Measurements from ENCODE around the gene SNRPD3.
"Not testable (repeated sequence)": the region's sequence is repeated elsewhere in the genome, so short reads cannot be mapped to it uniquely, and the experiment has no call there.

Gene SNRPD3

DNA sequence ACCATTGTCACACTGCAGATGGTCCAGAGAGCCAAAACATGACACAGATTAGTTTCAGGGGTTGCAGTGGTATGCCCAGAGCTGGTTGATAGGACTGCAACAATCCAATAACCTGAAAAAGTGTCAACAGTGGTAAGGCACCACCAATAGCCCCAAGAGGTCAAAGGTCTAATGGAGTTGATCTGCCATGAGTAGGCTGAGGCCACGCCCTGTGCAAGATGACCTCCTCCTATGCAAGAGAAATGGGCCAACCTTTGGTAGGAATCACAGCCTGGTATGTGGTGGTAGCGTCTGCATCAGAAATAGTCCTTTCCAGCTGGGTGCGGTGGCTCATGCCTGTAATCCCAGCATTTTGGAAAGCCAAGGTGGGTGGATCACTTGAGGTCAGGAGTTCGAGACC is 20.5 kb upstream of the SNRPD3 start:
- no peak for DNase-seq

- DNase-seq, result no peak
Observed at GRCh38 chr22:24536089-24536488, 19.7 kb upstream of the SNRPD3 start.

DNA sequence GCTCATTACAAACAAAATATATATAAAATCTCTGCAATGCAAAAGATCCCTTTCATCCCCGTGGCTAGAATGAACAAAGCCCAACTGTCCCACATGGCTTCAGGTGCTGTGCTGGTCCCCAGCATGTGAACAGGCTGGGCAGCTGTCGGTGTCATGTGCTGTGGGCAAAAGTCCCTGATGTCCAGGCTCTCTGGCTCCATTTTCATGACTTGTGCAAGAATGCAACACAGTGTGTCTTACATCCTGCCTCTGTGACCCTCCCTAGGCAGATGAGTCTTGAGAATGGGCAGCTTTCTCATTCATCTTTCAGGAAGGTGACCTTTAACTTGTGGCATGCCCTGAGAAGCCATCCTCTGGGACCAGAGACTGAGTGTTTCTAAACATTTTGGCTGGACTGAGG is 15.3 kb upstream of the SNRPD3 start:
- no peak for DNase-seq

- no peak for DNase-seq
Observed at GRCh38 chr22:24541681-24542515, 13.9 kb upstream of the SNRPD3 start.

DNA sequence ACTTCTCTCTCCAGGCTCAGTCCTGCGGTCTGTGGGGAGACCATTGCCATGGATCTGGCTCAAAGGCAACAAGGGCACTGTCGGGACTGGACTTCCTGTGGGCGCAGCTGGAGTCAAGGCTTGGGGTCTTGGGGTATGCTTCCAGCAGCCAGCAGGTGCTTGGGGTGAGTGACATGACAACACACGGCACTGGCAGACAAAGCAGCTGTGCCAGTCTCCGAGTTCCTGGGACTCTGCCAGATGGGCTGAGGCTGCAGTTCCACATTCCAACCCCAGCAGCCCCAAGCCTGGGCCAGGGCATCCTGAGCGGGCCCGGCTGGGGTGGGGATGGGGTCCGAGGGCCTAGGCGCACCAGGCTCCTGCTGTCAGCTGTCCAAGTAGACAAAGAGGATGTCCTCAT is 13.2 kb upstream of the SNRPD3 start:
- no peak for DNase-seq

DNA sequence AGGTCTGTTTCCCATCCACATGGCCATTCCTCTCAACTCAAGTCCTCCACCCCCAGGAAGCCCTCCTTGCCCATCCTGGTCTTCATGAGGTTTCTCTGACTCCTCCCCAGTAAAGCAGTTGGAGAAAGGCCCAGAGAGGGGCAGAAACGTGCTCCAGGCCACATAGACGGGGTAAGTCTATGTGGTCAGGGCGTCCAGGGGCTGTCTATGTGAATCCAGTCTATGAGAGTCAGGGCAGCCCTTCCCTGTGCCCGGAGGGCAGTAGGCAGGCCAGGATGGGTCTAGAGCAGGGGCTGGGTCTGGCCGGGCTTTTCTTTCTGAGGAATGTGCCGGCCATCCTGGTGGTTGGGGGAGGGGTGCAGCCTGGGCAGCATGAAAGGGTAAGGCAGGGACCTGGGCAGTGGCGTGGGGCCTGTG is 12.6 kb upstream of the SNRPD3 start:
- no peak for DNase-seq

DNA sequence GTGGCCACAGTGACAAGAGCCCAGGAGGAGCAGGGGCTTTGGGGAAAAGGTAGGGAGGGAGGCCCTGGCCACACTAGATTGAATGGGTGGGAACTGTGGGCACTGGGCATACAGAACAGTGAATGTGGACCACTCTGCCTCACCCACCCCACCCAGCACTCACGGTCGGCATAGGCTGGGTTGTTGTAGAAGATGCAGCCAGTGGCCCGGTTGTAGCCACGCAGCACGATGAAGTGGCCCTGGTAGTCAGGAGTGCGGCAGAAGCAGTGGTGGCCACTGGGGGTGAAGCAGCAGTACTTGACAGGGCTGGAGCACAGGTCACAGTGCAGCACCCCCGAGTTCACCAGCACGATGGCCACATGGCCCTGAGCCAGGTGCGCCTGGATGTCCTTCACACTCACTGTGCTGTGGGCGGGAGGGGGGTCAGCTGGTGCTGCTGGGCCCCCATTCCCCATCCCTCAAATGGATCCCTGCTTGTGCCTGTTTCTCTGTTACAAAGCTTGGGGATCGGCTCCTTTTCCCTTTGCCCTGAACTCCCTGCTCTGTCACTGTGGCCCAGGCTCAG is 12.0 kb upstream of the SNRPD3 start:
- no peak for DNase-seq

- DNase-seq, result no peak
Observed at GRCh38 chr22:24548812-24549211, 7.0 kb upstream of the SNRPD3 start.

DNA sequence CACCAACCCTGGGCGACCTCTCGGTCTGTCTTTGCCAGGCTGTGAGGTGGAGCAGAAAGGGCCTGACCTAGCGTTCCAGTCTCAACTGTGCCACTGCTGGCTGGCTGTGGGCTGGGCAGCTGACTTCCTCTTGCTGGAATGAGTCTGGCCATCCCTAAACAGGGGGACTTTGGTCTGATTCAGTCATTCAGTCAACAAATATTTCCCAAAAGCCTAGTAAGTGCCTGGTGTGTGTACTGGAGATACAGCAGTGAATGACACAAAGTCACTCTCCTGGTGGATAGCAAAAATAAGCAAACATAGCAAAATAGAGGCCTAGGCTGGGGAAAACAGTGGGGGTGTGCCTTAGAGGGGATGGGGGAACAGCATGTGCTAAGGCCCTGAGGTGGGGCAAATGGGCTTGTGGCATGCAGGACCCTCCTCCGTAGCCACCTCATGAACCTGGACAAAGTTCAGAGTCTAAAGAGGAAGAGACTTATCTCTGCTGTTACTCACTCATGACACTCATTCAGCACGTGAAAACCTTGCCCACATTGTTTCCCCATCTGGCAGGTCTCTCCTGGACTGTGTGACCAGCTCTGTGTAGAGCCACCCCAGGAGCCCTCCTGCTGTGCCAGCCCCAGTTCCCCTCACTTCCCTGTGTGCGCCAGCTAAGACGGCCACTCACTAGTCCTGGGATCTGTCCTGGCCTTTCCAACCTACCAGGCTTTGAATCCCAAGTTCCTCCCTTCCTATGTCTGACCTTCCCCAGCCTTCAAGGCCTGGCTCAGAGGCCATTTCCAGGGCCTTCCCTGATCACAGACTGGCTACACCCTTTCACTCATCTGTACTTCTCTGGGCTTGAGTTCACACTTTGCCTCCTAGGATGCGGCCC is 5.5 kb upstream of the SNRPD3 start:
- no peak for DNase-seq

GRCh38 chr22:24550902-24551435 is 4.8 kb upstream of the SNRPD3 start:
- DNase-seq, result no peak

DNA sequence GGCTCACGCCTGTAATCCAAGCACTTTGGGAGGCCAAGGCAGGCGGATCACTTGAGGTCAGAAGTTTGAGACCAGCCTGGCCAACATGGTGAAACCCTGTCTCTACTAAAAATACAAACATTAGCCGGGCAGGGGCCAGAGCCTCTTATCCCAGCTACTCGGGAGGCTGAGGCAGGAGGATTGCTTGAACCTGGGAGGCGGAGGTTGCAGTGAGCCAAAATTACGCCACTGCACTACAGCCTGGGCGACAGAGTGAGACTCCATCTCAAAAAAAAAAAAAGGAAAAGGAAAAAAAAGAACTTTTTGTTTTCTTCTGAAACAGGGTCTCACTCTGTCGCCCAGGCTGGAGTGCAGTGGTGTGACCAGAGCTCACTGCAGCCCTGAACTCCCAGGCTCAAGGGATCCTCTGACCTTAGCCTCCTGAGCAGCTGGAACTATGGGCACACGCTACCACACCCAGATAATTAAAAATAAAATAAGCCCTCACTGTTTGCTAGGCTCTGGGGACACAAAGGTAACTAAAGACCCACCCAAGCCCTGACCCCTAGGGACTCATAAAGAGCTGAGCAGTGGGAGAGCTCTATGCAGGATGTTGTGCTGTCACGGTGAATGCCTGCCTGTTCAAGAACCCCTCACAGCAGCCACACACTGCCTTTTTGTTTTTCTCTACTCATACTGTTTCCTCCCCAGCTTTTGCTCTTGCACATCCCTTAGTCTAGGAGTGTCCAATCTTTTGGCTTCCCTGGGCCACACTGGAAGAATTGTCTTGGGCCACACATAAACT is 3.1 kb upstream of the SNRPD3 start:
- not testable (repeated sequence) for DNase-seq

DNA sequence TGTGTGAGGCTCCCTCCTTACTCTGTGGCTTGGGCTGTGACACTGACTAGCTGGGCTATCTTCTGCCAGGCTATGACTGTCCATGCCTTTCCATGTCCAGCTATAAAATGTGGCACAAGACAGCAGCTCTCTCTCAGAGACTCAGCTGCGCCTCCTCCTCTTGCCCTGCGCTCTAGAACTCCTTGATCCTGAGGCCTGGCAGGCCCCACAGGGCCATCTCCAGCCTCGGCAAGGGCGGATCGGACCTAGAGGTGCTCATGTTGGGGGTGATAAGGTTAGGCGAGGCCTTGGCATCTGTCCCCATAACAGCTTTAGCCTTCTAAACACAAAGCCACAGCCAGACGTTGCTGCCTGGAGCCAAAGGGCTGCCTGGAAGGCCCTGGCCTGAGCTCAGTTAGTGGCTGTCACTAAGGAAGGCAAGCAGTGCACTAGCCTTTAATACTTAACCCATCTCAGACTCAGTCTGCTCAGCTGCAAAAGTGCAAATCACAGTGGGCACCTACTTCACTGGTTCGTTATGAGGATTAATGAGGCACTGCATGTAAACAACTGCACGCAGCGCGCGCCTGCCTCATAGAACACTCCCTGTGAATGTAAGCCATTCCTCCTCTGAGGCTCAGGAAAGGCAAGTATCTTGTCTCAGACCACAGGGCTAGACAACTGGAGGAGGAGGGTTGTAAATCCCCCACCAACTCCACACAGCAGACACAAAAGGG is 2.0 kb upstream of the SNRPD3 start:
- no peak for DNase-seq

GRCh38 chr22:24554313-24555164 is 1.3 kb upstream of the SNRPD3 start, which contains the start of gene GUCD1:
TSS of gene GUCD1 (minus strand) at chr22:24555138. CDS start at chr22:24554991, 147 bp downstream.
- no peak for DNase-seq

DNA sequence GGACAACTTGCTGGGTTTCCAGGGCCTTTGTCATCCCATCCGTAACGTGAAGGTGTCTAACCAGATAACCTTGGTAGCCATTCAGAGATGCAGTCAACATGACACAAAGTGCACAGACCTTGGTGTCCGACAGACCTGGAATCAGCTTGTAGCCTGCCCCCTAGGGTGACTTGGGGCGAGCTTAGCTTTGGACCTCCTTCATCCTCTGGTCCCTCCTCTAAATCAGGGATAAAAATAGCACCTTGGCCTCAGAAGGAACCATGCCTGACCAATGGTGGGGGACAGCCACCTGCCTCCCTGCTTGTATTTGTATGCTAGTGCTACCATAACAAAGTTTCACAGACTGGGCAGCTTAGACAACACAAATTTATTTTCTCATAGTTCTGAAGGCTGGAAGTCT is 3.7 kb downstream of the SNRPD3 start:
- DNase-seq, result no peak

GRCh38 chr22:24563246-24563645 is 7.4 kb downstream of the SNRPD3 start:
- DNase-seq, result no peak

GRCh38 chr22:24564376-24565058 is 8.7 kb downstream of the SNRPD3 start:
- DNase-seq, result no peak

DNA sequence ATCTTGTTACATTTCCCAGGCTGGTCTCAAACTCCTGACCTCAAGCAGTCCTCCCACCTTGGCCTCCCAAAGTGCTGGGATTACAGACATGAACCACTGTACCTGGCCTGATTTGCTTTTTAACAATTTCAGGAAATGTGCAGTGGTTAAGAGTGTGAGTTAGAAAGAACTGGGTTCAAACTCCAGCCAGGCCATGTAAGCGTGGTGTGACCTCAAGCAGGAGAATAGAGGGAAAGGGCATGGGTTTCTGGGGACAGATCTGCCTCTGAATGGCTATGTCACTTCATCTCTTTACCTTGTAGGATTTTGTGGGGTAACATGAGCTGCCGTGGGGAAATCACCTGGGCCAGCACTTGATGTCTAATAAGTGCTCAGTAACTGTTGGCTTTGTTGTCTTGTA is 9.3 kb downstream of the SNRPD3 start:
- DNase-seq, result no peak

- no peak for DNase-seq
Observed at GRCh38 chr22:24566899-24567511, 11.2 kb downstream of the SNRPD3 start.

GRCh38 chr22:24567668-24568067 is 11.9 kb downstream of the SNRPD3 start:
- no peak for DNase-seq

DNA sequence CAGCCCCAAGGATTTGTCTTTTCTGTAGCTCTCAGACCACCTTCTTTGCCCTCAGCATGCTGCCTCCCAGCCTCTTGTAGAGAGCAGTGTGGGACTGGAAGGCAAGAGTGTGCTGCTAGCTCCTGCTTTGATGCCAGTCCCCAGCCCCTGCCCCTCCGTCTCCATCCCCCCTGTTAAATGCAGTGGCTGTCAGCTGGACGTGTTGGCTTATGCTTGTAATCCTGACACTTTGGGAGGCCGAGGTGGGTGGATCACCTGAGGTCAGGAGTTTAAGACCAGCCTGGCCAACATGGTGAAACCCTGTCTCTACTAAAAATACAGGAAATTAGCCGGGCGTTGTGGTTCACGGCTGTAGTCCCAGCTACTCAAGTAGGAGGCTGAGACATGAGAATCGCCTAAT is 15.5 kb downstream of the SNRPD3 start:
- DNase-seq, result no peak
